GM19351 (cell line): ENCODE data around the gene AGMO.

Experiments used
- ATAC-seq: cut with Tn5 transposase; IDR thresholded peaks from one replicate; pipeline ENCODE4 v1.9.1; 2021; ENCODE audit warnings: mild to moderate bottlenecking, moderate library complexity; ENCODE audit not compliant: unreplicated experiment

The AGMO gene

DNA sequence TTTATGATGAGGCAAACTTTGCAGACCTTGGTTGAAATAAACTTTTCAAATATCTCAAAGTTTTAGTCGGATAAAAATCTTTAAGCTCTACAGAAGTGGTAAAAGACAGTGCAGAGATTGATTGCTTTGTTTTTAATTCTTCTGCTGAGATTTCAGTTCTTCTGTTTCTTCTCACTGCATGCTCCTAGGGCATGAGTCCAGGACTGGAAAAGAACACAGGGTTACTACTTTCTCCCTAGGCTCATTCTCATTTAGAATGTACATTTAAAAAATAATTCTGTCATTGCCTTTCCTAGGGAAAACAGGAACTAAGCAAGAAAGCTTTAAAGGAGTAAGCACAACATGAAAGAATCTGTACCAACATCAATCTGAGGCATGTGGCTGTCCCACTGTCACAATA, 402.6 kb downstream of the AGMO start:
- ATAC-seq = no peak

GRCh38 chr7:15158141-15158810, 403.5 kb downstream of the AGMO start:
- ATAC-seq = no peak
